GM19468 (cell line): ENCODE data around the gene EZR.

ENCODE experiments used
- ATAC-seq: cut with Tn5 transposase; IDR thresholded peaks from one replicate; pipeline ENCODE4 v1.9.1; 2021; ENCODE audit warnings: mild to moderate bottlenecking, moderate library complexity, moderate number of reproducible peaks; ENCODE audit not compliant: unreplicated experiment; ENCODE audit errors: extremely low read depth

Gene EZR

DNA sequence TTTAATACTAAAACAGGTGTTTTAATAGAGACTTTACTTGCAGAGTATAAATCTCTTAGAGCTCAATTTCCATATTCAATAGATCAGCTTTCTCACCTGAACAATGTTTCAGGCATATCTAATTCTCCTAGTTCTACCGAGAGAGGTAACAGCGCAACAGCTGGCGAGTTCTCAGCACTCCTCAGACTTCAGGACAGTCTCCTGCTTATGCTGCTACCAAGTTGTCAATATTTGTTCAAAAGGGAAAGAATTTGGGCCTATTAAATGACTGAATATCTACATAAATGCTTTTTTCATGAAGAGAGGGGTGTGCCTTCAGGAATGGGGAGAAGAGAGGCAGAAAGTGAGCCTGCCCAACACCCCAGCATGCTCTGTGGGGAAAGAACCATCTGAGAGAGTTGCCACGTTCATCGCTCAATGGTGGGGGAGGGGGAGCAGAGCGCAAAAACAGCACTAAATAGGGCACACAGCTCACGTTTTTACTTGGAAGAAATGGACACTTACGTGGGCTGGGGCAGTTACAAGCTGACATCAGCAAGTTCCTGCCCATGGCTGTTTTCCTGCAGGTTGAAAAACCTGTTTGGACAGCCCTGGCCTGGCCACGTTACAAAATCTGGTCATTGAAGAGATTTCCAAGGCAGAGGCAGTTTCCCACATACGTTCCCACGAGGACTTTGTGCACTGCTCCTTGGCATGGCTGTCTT is 38.0 kb downstream of the EZR start:
- ATAC-seq = no peak

- ATAC-seq = no peak
Measured at GRCh38 chr6:158780246-158780884, 38.8 kb downstream of the EZR start.

DNA sequence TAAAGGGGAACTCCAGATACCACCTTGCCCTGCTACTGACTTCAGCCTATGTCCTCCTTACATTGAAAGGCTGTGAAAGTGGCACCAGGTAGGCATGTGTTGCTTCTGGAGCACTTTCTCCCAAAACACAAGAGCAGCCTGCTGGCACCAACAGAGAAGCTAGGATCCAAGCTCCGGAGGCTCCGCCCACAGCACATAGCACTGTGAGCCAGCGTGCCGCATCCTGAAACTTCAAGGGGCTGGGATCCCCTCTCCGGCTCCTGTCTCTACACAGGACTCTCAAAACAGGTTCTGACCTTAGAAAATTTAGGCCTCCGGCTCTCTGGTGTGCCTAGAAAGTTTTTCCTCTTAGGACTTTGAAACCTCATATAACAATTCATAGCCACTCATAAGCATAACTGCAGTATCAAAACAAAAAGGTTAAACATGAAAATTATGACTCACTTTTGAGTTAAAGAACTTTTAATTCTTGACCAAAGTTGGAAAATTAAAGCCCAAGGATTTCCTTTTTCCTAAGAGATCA is 41.1 kb downstream of the EZR start:
- no peak for ATAC-seq

GRCh38 chr6:158777510-158777909 is 41.7 kb downstream of the EZR start:
- no peak for ATAC-seq

GRCh38 chr6:158776737-158777136 is 42.4 kb downstream of the EZR start:
- ATAC-seq = no peak

DNA sequence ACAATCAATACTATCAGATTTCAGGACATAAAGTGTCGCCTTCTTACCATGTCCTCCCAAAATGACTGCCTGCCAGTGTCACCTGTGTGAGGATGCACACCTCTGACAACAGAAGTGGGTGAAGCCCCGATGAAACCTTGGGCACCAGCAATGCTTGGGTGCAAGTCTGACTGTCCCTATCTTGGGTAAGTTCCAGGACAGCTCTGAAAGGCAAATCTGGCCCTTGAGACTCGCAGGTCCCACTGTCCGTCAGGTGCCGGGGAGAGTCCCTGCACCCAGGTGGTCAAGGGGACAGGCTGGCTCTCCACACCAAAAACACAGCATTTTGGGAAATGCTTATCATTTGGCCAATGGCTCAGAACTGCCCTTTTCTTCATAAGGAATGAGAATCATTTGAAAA is 43.3 kb downstream of the EZR start:
- ATAC-seq = no peak

DNA sequence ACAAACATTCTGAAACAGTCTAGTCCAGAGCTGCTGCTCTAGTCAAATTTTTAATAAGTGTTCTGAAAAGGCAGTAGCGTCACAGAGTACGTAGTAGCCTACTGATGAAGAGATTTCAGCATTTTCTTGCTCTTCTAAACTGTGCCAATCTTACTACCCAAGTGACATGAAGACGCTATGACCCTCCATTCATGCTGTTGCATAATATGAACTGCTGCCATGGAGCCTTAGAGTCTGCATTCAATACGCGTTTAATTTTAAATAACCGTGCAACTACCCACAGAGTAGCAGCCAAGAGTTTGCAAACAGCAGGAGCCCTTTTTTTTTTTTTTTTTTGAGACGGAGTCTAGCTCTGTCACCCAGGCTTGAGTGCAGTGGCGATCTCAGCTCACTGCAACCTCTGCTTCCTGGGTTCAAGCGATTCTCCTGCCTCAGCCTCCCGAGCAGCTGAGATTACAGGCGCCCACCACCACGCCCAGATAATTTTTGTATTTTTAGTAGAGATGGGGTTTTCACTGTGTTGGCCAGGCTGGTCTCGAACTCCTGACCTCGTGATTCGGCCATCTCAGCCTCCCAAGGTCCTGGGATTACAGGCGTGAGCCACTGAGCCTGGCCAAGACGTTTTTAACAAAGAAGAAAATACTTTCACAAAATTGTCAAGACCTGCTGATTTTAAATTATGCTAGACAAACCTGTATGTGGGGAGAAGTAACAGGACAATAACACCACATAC is 44.3 kb downstream of the EZR start:
- ATAC-seq = no peak

DNA sequence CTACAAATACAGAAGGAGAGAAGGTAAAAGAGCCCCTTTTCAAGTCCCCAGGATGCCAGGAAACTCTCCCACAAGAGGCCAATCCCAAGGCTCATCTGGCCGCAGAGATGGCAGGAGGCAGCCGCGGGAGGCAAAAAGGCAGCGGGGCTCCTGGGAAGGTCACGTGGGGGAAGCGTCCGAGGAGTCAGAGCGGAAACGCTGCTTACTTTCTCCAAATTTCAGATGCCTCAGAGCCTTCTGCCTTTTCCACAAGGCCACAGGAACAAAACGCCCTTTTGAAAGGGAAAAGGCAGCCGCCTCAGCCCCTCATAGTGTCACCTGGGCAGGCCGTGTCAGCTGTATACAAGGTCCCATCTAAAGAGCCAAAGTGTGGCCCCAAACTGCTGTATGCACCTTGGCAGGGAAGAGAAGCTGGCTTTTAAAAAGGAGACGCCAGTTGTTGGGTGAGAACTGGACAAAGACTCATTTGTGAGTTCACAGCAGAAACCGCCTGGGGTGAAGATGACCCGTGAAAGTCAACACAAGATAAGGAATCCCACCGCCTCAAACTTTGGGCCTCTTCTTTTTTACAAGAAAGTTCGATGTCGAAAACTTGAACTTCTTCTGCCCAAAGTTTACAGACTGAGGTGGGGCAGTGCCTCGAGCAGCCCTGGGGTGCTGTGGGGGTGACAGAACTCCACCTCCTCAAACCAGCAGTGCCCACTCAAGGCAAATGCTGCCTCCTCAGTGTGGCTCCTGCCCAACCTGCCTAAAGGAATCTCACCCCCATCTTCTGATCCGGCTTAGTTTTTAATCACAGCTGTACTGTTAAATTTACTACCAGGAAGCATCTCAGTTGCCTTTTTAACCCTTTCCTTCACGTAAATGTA is 45.4 kb downstream of the EZR start:
- ATAC-seq = no peak

DNA sequence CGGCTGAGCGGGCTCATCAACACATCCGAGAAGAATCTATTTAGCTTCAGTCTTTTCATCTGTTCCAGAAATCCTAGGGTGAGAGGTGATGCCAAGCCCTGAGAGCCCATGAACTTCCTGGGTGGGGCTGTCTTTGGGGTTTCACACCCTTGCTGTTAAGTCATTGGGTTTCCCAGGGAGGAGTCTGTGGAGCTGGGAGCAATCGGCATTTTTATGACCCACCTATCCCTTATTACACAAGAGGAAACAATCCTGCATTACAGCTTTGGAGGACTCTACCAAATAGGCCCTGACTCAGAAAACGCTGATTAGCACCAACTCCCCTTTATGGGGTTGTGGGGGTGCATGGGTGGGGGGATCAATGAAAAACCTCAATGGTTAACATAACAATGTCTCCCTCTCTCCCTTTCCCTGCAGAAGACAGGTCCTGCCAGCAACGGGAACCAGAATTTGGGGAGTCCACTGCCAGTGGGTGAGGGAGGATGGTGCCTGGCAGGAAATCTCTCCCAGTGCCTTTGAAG is 46.3 kb downstream of the EZR start:
- ATAC-seq = no peak

DNA sequence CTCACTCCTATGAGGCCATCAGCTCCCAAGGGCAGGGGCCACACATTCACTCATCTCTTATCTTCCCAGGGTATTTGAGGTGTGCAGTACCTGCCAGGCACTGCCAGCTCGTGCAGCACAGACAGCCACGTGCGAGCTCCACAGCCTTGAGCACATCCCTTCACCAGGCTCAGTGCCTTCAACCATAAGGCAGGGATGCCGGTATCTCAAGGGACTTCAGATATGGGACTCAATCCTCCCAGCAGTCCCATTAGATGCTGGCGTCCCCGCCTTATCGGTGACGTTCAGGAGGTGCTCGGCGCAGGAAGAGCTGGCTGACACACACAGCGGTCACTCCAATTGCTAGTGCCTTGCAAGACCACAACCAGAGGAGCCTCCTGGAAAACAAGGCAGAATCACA is 47.0 kb downstream of the EZR start:
- no peak for ATAC-seq

- ATAC-seq = no peak
Measured at GRCh38 chr6:158771399-158772152, 47.6 kb downstream of the EZR start.

- no peak for ATAC-seq
Measured at GRCh38 chr6:158770533-158771330, 48.4 kb downstream of the EZR start.

DNA sequence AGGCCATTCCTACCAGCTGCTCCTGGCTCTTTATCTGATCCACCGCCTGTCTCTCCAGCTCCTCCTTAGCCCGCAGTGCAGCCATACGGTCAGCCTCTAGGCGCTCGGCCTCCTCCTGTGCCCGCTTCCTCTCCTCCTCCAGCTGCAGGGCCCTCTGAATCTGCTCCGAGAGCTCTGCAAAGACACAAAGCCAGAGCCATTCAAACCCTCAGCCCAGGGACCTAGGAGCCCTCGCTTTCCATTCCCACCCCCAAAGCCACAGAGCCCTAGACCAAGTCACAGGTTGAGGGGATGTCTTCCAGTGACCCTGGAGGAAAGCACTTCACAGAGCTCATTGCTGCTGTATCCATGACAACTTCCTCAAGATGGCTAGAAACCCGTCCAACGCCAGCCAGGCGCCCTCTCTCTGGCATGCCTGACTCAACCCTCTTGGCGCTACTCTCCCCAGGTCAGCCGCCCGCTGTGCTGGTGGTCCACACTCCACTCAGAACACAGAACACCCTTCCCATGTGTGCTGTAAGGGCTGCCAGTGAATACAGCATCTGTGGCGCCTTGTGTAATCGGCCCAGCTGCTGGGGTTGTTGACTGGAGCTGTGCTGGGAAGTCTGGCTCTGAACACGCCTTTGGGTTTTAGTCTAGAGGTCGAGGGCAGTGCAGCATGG is 49.3 kb downstream of the EZR start:
- no peak for ATAC-seq

- no peak for ATAC-seq
Measured at GRCh38 chr6:158769234-158769770, 49.9 kb downstream of the EZR start.

DNA sequence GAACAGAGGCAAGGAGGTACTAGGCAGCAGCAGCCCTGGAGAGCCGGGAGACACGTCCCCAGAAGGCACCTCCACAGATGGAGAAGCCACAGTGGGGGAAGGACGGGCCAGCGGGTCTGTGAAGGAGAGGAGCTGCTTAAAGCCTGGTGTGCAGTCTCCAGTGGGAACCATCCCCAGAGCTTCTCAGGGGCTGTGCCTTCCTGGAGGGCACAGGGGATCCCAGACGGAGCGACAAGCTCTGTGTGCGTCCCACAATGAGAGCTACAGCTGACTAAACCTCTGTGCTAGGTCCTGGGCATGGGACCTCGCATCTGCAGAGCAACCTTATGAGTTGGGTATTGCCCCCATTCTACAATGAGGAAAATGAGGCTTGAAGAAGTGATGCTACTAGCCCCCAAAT is 50.7 kb downstream of the EZR start:
- no peak for ATAC-seq

GRCh38 chr6:158767709-158768108 is 51.5 kb downstream of the EZR start:
- ATAC-seq = no peak

DNA sequence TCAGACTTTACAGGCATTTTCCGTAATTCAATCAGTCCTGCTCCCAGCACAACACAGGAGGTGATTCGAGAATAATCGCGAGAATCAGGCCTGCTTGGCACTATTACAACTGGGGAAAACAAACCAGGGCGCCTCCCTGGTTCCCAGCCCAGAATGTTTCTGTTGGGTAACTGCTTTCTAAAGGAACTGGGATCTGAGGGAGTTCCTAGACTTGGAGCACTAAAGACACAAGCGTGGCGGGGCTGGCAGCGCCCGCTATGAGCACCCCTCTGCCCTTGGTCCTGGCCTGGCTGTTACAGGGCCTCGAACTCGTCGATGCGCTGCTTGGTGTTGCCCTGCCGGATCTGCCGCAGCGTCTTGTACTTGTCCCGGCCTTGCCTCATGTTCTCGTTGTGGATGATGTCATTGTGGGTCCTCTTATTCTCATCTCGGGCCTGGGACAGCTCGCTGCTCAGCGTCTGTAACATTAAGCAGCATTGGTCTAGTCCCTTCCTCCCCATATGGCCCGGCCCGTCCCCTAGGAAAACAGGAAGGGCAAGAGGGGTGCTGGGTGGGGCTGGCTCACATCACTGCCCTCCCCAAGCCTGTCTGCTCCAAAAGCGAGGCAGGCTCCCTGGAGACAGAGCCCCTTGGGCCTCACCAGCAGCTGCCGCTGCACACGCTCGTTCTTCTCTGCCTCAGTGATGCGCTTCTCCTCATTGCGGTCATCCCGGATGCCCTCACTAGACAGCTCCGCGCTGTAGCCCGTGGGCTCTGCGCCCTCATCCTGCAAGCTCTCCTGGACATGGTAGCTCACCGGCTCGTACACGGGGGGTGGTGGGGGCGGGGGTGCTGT is 52.3 kb downstream of the EZR start:
- no peak for ATAC-seq
